Gastroesophageal sphincter (tissue), 3 donors: ENCODE data around the gene SLC25A42.

ENCODE experiments used
- CTCF ChIP-seq, 4 experiments: fragments of 200-600 bp in 2 of 4; fragments of 450-650 bp in 2 of 4; sonication (generic) in 1 of 4; IDR thresholded peaks; one replicate each; pipeline ENCODE4 v1.5.1; 2017 to 2019; ENCODE audit warnings: antibody characterized with exemption in 4 of 4, mild to moderate bottlenecking in 2 of 4, moderate library complexity in 2 of 4
- EP300 ChIP-seq: sonication (generic); formaldehyde crosslinking; IDR thresholded peaks from one replicate; pipeline ENCODE4 v1.6.1; 2017; ENCODE audit warnings: antibody characterized with exemption, mild to moderate bottlenecking
- POLR2AphosphoS5 ChIP-seq: sonication (generic); formaldehyde crosslinking; IDR thresholded peaks from one replicate; pipeline ENCODE4 v1.6.1; 2017; ENCODE audit warnings: antibody characterized with exemption

- TF ChIP-seq CTCF (IDR thresholded peaks at IDR 0.05), result no peak
- TF ChIP-seq POLR2AphosphoS5, result no peak
- no peak for TF ChIP-seq EP300
These were observed 7.0 kb upstream of the SLC25A42 start for GRCh38 chr19:19056636-19057275.
